HUES48 (cell line): ENCODE results near the gene SLC39A2.
"Not testable (repeated sequence)": the region's sequence is repeated elsewhere in the genome, so short reads cannot be mapped to it uniquely, and the experiment has no call there.

ENCODE experiments used
- H3K27ac ChIP-seq: one replicate; pipeline ENCODE4 v1.7.0; 2013; ENCODE audit warnings: low read depth, low read length, inconsistent platforms
- H3K27me3 ChIP-seq: 2 replicates; pipeline ENCODE4 v1.6.1; 2013; ENCODE audit warnings: mild to moderate bottlenecking, low read length; ENCODE audit not compliant: control insufficient read depth, insufficient read depth
- H3K36me3 ChIP-seq: 2 replicates; pipeline ENCODE4 v1.6.1; 2013; ENCODE audit warnings: low read length; ENCODE audit not compliant: control insufficient read depth, insufficient read depth
- H3K4me1 ChIP-seq: 2 replicates; pipeline ENCODE4 v1.6.1; 2013; ENCODE audit warnings: mild to moderate bottlenecking, low read length; ENCODE audit not compliant: control insufficient read depth, insufficient read depth
- H3K4me3 ChIP-seq: 2 replicates; pipeline ENCODE4 v1.5.1; 2013; ENCODE audit warnings: mild to moderate bottlenecking, low read depth, low read length
- H3K9ac ChIP-seq: 2 replicates; pipeline ENCODE4 v1.6.1; 2013; ENCODE audit warnings: mild to moderate bottlenecking, low read depth, low read length, moderate library complexity
- H3K9me3 ChIP-seq: 2 replicates; pipeline ENCODE4 v1.6.1; 2013; ENCODE audit warnings: low read length; ENCODE audit not compliant: control insufficient read depth, insufficient read depth

The SLC39A2 gene

DNA sequence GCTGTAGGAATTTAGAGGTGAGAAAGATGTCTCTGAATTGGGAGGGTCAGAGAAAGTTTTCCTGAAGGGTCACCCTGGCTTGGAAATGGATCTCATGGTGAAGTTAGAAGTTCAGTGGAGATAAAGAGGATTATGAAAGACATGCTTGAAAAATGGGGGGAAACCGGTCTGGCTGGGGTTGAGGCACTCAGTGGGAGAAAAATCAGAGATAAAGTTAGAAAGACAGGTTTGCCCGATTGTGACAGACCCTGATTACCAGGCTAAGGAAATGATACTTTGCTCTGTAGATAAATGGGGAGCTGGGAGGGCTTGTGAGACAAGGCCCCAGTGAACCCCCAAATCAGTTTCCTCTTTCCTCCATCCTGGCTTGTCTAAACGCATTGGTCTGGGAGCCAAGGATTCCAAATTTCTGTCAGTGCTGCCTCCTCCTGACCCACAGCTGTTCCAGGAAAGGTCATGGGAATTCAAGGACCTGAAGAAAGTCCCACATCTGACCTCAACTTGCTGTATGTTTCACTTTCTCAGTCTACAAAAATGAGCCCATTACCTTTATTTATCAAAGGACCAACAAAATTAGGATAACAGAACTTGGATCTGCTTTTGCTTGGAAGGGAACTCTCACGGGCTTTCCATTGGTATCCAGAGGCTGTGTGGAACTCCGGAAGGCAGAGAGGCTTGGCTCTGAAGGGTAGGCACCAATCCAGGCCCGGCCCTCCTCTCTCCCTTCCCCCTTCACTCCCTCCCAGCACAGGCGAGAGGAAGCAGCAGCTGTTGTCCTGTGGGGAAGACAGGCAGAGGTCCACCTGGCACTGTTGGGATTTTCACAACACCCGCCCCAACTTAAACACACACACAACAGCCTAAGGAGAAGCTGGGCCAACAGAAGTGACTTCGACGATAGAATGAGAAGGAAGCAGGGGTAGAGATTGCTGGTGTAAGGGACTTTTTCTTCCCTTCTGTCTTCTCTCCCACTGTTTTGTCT lies 39.6 kb downstream of the SLC39A2 start:
- H3K9me3 ChIP-seq, result no peaks in the 10 kb centered on the region
- H3K27ac ChIP-seq, result no peak overlapping the region
- H3K27me3 ChIP-seq, result no peaks in the 10 kb centered on the region
- no peak overlapping the region for H3K4me3 ChIP-seq
- H3K4me1 ChIP-seq, result peaks cover 16% of the 10 kb centered on the region
- H3K36me3 ChIP-seq, result no peaks in the 10 kb centered on the region
- H3K9ac ChIP-seq, result no peak overlapping the region

DNA sequence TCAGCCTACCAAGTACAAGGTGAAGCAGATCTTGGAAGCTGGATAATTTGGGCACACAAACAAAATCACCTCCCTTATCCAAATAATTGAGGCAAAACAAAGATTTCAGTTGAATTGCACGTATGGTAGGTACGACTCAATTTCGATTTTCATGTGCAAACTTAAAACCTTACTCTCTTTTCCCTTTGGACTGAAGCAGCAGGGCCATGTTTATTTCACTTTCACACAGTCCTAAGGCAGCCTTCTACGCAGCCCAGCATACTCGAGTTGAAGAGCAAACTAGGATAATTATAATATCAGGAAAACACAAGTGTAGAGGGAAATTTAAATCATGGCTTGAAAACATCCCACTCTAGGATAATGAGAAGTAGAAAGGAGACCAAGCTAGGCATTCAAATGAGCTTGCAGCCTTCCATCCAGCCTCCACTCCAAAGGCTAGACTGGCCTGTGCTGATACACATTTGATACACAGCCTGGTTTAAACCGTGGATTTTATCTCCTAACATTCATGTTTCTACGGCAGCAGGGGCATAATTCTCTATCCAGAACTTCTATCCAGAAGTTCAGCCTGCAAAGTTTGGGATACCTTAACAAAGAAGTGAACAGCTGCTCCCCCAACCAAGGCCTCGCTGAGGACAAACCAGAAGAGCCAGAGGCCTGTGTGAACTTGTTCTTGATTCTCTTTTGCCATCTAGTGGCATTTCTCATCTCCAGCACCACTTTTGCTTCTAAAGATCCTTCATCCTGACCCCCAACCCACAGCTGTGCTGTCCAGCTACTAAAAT lies 40.7 kb downstream of the SLC39A2 start:
- Histone ChIP-seq H3K4me3 (no peak overlapping the region), H3K4me1 (peaks cover 16% of the 10 kb centered on the region), H3K27ac (no peak overlapping the region), H3K27me3 (no peaks in the 10 kb centered on the region), H3K9me3 (no peaks in the 10 kb centered on the region), H3K36me3 (no peaks in the 10 kb centered on the region), H3K9ac (no peak overlapping the region)

GRCh38 chr14:21040370-21040925 lies 41.4 kb downstream of the SLC39A2 start:
- no peaks in the 10 kb centered on the region for H3K27me3 ChIP-seq
- no peaks in the 10 kb centered on the region for H3K36me3 ChIP-seq
- H3K27ac ChIP-seq, result no peak overlapping the region
- peaks cover 16% of the 10 kb centered on the region for H3K4me1 ChIP-seq
- H3K9me3 ChIP-seq, result no peaks in the 10 kb centered on the region
- no peak overlapping the region for H3K4me3 ChIP-seq
- H3K9ac ChIP-seq, result no peak overlapping the region

DNA sequence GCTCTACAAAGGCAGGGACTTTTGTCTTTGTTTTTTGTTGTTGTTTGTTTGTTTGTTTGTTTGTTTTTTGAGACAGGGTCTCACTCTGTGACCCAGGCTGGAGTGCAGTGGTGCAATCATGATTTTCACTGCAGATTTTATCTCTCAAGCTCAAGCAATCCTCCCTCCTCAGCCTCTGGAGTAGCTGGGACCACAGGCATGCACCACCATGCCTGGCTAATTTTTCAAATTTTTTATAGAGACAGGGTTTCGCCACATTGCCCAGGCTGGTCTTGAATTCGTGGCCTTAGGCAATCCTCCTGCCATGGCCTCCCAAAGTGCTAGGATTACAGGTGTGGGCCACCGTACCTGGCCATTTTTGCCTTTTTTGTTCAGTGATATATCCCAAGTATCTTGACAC lies 41.8 kb downstream of the SLC39A2 start:
- not testable (repeated sequence) for H3K4me3 ChIP-seq, H3K27me3 ChIP-seq, H3K27ac ChIP-seq, H3K9ac ChIP-seq, H3K36me3 ChIP-seq, H3K9me3 ChIP-seq
- peaks cover 16% of the 10 kb centered on the region for H3K4me1 ChIP-seq

- no peak within 1 kb of the TSS for H3K27ac ChIP-seq
- no peaks in the 10 kb centered on the region for H3K27me3 ChIP-seq
These were observed 42.8 kb downstream of the SLC39A2 start, which contains the start of gene RNASE7 for GRCh38 chr14:21041676-21042433. RNASE7 (plus strand) TSS chr14:21042362; CDS start chr14:21042993, 631 bp downstream.

DNA sequence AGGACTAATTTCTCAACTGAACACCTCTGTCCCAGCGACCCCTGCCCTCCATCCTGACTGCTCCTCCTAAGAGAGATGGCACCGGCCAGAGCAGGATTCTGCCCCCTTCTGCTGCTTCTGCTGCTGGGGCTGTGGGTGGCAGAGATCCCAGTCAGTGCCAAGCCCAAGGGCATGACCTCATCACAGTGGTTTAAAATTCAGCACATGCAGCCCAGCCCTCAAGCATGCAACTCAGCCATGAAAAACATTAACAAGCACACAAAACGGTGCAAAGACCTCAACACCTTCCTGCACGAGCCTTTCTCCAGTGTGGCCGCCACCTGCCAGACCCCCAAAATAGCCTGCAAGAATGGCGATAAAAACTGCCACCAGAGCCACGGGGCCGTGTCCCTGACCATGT lies 43.8 kb downstream of the SLC39A2 start:
- no peak overlapping the region for H3K27ac ChIP-seq
- H3K27me3 ChIP-seq, result no peaks in the 10 kb centered on the region
- H3K9me3 ChIP-seq, result no peaks in the 10 kb centered on the region
- no peaks in the 10 kb centered on the region for H3K36me3 ChIP-seq
- peaks cover 16% of the 10 kb centered on the region for H3K4me1 ChIP-seq
- no peak overlapping the region for H3K9ac ChIP-seq
- H3K4me3 ChIP-seq, result no peak overlapping the region

More at GRCh38 chr14:21041676-21042433, 42.8 kb downstream of the SLC39A2 start, which contains the start of gene RNASE7:
- H3K4me3 ChIP-seq, result no peak within 1 kb of the TSS
- no peaks in the 10 kb centered on the region for H3K9me3 ChIP-seq
- H3K4me1 ChIP-seq, result peaks cover 16% of the 10 kb centered on the region
- no peaks in the 10 kb centered on the region for H3K36me3 ChIP-seq
- no peak within 1 kb of the TSS for H3K9ac ChIP-seq

GRCh38 chr14:21043387-21043973 lies 44.4 kb downstream of the SLC39A2 start:
- H3K27me3 ChIP-seq, result no peaks in the 10 kb centered on the region
- H3K4me3 ChIP-seq, result no peak overlapping the region
- H3K9ac ChIP-seq, result no peak overlapping the region
- no peaks in the 10 kb centered on the region for H3K9me3 ChIP-seq
- peaks cover 15% of the 10 kb centered on the region for H3K4me1 ChIP-seq
- no peaks in the 10 kb centered on the region for H3K36me3 ChIP-seq
- no peak overlapping the region for H3K27ac ChIP-seq

DNA sequence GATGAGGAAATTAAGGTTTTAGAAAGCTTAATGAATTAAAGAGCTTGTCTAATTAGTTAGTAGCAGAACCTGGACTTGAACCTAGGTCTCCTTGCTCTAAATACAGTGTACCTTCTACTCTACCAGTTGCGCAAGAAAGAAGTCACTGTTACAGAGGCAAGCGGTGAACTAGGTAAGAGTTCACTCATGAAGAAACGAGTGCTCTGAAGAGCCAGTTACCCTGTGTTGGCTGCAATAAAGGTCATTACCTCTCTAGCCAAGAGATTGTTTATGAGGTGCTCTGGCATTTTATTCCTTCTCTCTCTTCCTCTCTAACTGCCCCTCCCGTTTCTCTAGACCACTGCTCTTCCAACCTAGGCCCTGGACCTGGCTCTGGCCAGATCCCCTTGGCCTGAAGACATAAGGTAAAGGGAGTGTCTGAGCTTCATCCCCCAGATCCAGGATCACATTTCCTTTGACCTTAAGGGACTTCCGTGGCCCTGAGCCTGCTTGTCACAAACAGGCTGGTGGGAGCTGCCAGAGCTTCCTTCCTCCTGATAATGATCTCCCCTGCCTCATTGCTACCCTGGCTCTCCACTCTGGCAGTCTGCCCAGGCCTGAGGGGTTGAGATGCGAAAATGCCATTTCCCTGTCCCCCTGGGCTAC lies 45.0 kb downstream of the SLC39A2 start:
- no peak overlapping the region for H3K4me3 ChIP-seq
- H3K9ac ChIP-seq, result no peak overlapping the region
- no peak overlapping the region for H3K27ac ChIP-seq
- no peaks in the 10 kb centered on the region for H3K36me3 ChIP-seq
- peaks cover 9% of the 10 kb centered on the region for H3K4me1 ChIP-seq
- H3K27me3 ChIP-seq, result no peaks in the 10 kb centered on the region
- no peaks in the 10 kb centered on the region for H3K9me3 ChIP-seq

DNA sequence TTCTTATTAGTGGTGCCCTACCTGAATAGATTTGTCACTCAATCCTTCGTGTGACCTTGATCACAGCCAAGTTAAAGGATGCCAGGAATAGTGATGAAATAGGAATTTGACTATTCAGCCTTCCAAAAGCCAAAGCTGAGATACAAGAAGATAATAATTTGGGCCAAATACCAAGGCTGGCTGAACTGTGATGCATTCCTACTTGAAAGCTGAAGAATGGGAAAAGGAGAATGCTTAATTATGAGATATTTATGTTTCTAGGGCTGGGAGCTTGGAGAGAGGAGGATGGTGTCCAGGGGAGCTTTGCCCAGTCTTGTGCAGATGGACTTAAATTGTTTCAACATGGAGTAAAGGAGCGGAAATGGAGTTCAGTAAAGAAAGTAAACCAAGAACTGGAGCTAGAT lies 48.3 kb downstream of the SLC39A2 start:
- no peaks in the 10 kb centered on the region for H3K9me3 ChIP-seq
- H3K4me1 ChIP-seq, result no peaks in the 10 kb centered on the region
- no peak overlapping the region for H3K4me3 ChIP-seq
- H3K27me3 ChIP-seq, result no peaks in the 10 kb centered on the region
- no peak overlapping the region for H3K9ac ChIP-seq
- H3K27ac ChIP-seq, result no peak overlapping the region
- H3K36me3 ChIP-seq, result no peaks in the 10 kb centered on the region

DNA sequence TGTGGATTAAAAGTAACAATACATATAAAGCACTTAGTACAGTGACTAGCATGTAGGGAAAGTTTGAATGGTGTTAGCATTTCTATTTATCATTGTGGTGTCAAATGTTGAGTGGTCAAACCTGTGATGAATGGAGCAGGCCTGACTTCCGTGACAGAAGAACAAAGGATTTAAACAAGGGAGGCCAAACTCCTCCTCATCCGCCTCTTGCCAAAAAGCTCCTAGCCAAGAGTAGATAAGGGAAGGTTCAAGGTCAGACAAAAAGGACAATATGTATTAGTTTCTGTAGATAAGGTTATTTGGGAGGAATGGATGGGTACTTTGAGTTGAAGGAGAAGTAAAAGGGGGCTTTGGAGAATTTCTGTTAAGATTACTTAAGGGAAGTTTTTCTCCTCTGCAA lies 49.5 kb downstream of the SLC39A2 start:
- H3K9me3 ChIP-seq, result no peaks in the 10 kb centered on the region
- no peaks in the 10 kb centered on the region for H3K36me3 ChIP-seq
- no peaks in the 10 kb centered on the region for H3K27me3 ChIP-seq
- no peak overlapping the region for H3K9ac ChIP-seq
- H3K27ac ChIP-seq, result no peak overlapping the region
- no peaks in the 10 kb centered on the region for H3K4me1 ChIP-seq
- no peak overlapping the region for H3K4me3 ChIP-seq
